HUDEP-2 (cell line): Measurements from ENCODE around the gene GPER1.
A peak's percentile ranks its signal among the peaks of the same experiment; 100 is the strongest.

Source experiments
- DNase-seq, 76 experiments: peaks; one replicate each; lab custom pipeline; 2025; ENCODE audit not compliant: unreplicated experiment in 76 of 76; lab: John Stamatoyannopoulos, UW

GPER1 gene

DNA sequence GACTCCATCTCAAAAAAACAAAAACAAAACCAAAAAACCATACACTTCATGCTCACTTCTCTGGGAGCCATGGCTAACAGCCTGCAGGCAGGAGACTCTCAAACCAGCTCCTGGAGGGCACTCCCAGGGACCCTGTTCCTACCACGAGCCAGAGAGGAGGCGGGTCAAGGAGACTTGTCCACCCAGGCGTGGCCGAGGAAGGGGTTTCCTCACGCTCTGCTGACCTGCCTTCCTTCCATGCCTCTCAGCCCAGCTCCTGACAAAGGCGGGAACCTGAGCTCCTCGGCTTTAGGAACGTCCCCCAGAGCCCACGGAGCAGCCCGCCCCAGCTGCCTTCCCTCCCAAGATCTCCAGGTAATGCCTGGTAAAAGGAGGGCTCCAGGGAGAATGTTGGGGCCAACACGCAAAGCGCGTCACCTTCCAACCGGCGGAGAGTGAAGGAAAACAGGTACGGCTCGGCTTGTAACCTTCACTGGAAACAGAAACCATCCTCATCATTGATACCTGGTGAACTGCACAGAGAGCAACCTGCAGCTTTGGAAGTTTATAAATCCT is 34.0 kb upstream of the GPER1 start:
- DNase-seq, result no peak

DNA sequence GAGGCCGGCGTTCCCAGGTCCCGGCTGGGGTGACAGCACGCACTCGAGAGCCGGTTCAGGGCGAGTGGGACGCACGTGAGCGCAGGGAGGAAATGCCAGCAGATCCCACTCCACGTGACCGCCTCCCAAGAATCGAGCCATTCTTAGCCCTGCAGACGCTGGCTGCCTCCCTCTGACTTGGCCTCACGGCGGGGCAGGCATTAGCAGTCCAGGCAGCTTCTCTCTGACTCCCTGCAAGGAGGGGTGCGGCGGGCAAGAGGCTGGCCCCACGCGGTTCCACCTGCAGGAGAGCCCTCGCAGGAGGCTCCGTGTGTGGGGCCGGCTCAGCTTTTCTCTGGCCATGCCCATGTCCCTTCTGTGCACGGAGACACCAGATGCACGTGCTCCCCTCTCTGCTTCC is 33.5 kb upstream of the GPER1 start:
- no peak for DNase-seq

DNA sequence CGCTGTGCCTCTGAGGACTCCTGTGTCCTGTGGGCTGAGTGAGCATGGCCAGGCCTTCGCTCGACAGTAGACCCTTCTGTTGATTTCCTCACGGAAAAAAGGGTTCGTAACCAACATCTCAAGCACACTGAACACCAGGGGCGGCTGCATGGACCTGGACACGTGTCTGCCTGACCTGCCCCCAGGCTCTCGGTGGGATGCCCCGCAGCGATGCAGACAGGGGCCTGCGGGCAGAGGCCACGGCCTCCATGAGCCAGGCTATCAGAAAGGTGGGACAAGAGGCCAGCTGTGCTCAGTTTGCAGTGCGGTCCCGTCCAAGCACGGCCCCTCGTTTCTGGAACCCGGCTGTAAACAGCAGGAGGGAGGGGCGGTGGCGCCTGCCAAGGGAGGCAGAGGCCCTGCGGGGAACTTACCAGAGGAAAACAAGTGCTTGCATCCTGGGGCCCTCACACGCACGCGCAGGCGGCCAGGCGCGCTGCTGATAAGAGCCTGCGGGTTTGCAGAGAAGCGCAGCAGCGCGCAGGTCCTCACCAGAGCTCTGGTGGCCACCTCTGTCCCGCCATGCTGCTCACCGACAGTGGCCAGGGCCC is 33.0 kb upstream of the GPER1 start:
- DNase-seq, result peak in 75 of 76 experiments; percentile 17 to 95 (median 85)

DNA sequence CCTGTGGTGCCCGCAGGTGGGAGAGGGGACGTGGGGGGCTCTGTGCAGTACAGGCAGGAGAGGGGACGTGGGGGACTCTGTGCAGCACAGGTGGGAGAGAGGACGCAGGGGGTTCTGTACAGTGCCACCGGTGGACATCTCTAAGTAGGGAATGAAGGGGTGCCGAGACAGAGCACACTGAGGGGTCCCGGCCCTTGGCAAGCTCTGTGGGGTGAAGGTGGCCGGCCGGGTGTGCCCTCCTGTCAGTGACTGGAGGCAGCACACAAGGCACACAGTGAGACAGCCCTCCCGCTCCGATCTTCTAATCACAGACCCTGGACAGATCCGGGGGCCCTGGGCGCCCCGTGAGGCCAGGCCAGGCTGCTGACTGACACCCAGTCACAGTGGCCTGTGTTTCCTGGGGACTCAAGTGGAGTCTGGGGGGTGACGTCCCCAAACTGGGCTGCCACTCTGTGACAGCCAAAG is 32.4 kb upstream of the GPER1 start:
- DNase-seq, result peak in 2 of 76 experiments; percentile 7 to 11

GRCh38 chr7:1055956-1056784 is 31.7 kb upstream of the GPER1 start:
- no peak for DNase-seq

- DNase-seq, result no peak
These were observed 31.0 kb upstream of the GPER1 start for GRCh38 chr7:1056785-1057410.

DNA sequence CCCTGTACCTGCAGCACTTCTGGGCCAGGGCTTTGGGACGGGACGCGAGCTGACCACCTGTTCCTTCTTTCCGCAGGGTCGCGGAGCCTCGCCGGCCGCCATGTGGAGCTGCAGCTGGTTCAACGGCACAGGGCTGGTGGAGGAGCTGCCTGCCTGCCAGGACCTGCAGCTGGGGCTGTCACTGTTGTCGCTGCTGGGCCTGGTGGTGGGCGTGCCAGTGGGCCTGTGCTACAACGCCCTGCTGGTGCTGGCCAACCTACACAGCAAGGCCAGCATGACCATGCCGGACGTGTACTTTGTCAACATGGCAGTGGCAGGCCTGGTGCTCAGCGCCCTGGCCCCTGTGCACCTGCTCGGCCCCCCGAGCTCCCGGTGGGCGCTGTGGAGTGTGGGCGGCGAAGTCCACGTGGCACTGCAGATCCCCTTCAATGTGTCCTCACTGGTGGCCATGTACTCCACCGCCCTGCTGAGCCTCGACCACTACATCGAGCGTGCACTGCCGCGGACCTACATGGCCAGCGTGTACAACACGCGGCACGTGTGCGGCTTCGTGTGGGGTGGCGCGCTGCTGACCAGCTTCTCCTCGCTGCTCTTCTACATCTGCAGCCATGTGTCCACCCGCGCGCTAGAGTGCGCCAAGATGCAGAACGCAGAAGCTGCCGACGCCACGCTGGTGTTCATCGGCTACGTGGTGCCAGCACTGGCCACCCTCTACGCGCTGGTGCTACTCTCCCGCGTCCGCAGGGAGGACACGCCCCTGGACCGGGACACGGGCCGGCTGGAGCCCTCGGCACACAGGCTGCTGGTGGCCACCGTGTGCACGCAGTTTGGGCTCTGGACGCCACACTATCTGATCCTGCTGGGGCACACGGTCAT is 30.3 kb upstream of the GPER1 start:
- no peak for DNase-seq

- no peak for DNase-seq
These were observed 29.6 kb upstream of the GPER1 start for GRCh38 chr7:1058311-1058710.

GRCh38 chr7:1058821-1059199 is 29.1 kb upstream of the GPER1 start:
- peak in 55 of 76 experiments; percentile 2 to 78 (median 52) for DNase-seq

DNA sequence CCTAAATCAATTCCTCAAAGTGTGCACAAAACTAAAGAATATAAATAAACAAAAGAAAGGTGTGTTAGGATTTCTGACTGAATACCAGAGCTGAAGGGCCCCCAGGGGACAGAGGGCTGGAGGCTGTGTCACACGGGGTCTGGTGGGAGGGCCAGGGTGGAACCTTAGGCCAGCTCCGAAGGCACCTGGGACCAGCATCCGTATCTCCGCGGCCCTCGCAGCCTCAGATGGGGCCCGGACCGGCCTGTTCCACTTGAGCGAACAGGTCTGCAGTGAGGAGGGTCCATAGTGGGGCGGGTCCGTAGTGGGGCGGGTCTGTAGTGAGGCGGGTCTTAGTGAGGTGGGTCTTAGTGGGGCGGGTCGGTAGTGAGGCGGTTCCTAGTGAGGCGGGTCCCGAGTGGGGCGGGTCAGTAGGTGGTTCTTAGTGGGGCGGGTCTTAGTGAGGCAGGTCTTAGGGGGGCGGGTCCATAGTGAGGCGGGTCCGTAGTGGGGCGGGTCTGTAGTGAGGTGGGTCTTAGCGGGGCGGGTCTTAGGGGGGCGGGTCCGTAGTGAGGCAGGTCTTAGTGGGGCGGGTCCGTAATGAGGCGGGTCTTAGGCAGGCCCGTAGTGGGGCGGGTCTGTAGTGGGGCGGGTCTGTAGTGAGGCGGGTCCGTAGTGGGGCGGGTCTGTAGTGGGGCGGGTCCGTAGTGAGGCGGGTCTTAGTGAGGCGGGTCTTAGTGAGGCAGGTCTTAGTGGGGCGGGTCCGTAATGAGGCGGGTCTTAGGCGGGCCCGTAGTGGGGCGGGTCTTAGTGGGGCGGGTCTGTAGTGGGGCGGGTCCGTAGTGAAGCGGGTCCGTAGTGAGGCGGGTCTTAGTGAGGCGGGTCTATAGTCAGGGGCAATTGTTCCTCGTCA is 28.5 kb upstream of the GPER1 start:
- DNase-seq, result peak in 66 of 76 experiments; percentile 14 to 95 (median 74)

DNA sequence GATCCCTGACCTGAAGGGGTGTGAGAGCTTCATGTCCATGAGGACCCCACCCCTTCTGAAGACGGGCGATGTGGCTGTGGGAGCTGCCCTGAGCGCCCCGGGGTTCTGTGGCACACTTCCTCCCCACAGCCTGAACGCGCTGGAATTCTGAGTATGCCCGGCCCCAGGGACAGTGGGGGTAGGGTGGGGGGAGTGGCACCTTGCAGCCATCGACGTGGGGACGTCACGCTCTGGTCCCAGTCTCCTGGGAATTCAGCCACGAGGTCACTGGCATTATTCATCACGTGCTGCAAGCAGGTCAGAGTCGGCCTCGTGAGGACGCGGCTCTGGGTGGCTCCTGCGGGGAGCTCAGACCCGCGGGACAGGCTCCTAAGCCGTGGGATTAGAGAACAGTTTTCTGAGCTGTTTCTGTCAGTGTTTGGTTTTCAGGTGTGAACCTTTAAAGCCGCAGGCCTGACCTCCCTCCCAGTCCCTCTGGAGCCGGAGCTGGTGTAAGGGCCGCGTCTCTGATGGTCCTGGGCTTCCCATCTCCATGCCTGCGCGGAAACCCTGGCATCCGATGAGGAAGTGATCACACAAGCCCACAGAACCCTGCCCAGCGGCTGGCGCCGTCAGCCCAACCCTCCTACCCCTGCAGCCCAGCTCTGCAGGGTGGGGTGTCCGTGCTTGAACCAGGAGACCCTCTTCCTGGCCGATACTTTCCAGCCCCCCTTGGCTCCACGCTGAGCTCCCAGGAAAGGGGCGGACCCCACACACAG is 27.4 kb upstream of the GPER1 start:
- DNase-seq, result peak in 1 of 76 experiments; percentile 10

GRCh38 chr7:1061180-1061579 is 26.7 kb upstream of the GPER1 start:
- no peak for DNase-seq

DNA sequence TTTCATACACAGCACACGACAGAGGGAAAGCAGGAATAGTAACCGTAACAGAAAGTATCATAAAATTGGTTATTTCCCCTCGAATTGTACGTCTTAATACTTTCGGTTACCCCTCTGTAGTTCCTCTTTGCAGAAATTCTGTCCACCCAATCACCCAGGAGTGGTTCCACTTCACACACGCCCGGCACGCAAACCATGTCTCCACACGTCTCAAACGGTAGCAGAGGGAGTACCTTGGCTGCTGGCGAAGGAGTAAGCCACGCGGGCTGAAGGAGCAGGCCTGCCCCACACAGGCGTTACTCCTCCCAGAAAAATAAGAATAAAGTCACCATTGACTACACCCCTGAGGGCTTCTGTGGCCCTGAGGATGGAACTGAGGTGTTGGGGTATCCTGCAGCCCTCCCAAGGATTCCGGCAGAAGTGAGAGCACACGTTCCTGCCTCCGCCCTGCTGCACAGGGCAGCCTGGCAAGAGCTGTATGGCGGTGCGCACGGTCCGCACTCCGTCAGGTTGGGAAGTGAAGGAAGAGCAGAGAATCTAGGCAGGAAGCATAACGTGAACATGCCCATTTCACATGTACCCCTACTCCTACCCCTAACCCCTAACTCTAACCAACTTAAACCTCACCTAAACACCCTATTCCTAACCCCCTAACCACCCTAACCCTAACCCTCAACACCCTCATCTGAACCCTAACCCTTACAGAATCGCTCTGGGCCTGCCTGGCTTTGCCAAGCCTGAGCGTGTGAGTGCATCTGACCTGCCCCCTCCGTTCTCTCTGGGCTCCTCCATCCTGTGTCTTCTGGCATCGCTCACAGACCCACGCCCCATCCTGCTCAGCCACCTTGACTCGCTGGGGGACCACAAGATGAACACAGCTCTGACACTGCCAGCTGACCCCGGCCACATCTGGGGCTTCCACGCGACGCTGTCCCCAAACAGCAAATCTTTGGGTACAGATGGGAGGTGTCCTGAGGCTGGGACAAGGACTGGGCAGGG is 25.3 kb upstream of the GPER1 start:
- no peak for DNase-seq

- DNase-seq, result no peak
These were observed 24.6 kb upstream of the GPER1 start for GRCh38 chr7:1063361-1063760.

DNA sequence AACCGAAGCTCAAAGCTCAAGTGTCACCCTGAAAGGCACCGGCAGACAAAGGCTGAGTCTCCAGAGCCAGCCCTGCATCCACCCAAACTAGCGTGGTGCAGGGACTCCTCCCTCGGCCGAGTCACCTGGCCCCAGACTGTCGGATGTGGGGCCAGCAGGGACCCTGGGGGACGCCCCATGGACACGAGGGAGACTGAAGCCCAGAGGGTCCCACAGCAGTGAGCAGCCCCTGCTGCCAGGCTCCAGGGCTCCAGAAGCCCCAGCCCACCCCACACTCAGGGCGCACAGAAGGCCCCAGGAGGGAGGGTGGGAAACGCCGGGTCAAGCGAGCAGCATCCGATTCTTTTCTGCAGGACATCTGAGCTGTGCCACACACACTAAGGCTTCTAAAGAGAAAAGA is 23.3 kb upstream of the GPER1 start:
- DNase-seq, result no peak

GRCh38 chr7:1065263-1065584 is 22.7 kb upstream of the GPER1 start:
- DNase-seq, result no peak

- DNase-seq, result peak in 70 of 76 experiments; percentile 19 to 88 (median 69)
These were observed 22.2 kb upstream of the GPER1 start for GRCh38 chr7:1065585-1066241.
